DND-41 (cell line): ENCODE results near the gene RPL27A.

Source experiments
- ATAC-seq: fragments of 200-7000 bp; cut with Tn5 transposase; 3 replicates; pipeline ENCODE4 v1.9.1; 2021; ENCODE audit warnings: low read depth; ENCODE audit not compliant: insufficient read depth
- DNase-seq: peaks from one replicate; pipeline ENCODE4 v3.0.0-alpha.2; 2020
- H2AFZ ChIP-seq: 2 replicates; pipeline ENCODE4 v1.6.0; 2012; ENCODE audit warnings: low read depth, low read length
- H3K27ac ChIP-seq: 2 replicates; pipeline ENCODE4 v1.5.1; 2012; ENCODE audit warnings: low read length, inconsistent platforms
- H3K27me3 ChIP-seq: fragments of 200-600 bp; sonication (generic); 2 replicates; pipeline ENCODE4 v1.6.0; 2012; ENCODE audit warnings: low read length, mild to moderate bottlenecking, inconsistent platforms; ENCODE audit not compliant: insufficient read depth, poor library complexity
- H3K36me3 ChIP-seq: 2 replicates; pipeline ENCODE4 v1.5.1; 2012; ENCODE audit warnings: low read length, inconsistent platforms; ENCODE audit not compliant: insufficient read depth
- H3K4me1 ChIP-seq: 2 replicates; pipeline ENCODE4 v1.5.1; 2012; ENCODE audit warnings: mild to moderate bottlenecking, low read length; ENCODE audit not compliant: insufficient read depth
- H3K4me2 ChIP-seq: 2 replicates; pipeline ENCODE4 v1.6.0; 2012; ENCODE audit warnings: mild to moderate bottlenecking, moderate library complexity, low read length, inconsistent platforms; ENCODE audit not compliant: insufficient read depth
- H3K4me3 ChIP-seq, 2 experiments: fragments of 200-600 bp in 1 of 2; shearing (Covaris generic) in 1 of 2; 2 replicates each; pipeline ENCODE4 v1.5.1; 2012 to 2016; ENCODE audit warnings: inconsistent platforms in 2 of 2, low read length in 2 of 2, mild to moderate bottlenecking in 2 of 2, low read depth in 1 of 2, moderate library complexity in 1 of 2
- H3K79me2 ChIP-seq: 2 replicates; pipeline ENCODE4 v1.6.0; 2012; ENCODE audit warnings: low read length, inconsistent platforms; ENCODE audit not compliant: insufficient read depth
- H3K9ac ChIP-seq: 2 replicates; pipeline ENCODE4 v1.6.0; 2012; ENCODE audit warnings: low read depth, mild to moderate bottlenecking, inconsistent platforms, low read length, moderate library complexity
- H3K9me3 ChIP-seq: 2 replicates; pipeline ENCODE4 v1.5.1; 2012; ENCODE audit warnings: low read length, moderate library complexity, mild to moderate bottlenecking, inconsistent platforms; ENCODE audit not compliant: insufficient read depth, severe bottlenecking
- H4K20me1 ChIP-seq: 2 replicates; pipeline ENCODE4 v1.6.0; 2012; ENCODE audit warnings: low read length; ENCODE audit not compliant: insufficient read depth
- CTCF ChIP-seq: IDR thresholded peaks from 2 replicates; pipeline ENCODE4 v1.5.1; 2012; ENCODE audit warnings: borderline replicate concordance, low read length, moderate library complexity, mild to moderate bottlenecking; ENCODE audit not compliant: poor library complexity, severe bottlenecking; ENCODE audit errors: extremely low read depth
- EZH2 ChIP-seq: IDR thresholded peaks from 3 replicates; pipeline ENCODE4 v1.6.1; 2012; ENCODE audit warnings: borderline replicate concordance, low read depth, mild to moderate bottlenecking, moderate library complexity, low read length, inconsistent platforms; ENCODE audit not compliant: severe bottlenecking

The RPL27A gene

DNA sequence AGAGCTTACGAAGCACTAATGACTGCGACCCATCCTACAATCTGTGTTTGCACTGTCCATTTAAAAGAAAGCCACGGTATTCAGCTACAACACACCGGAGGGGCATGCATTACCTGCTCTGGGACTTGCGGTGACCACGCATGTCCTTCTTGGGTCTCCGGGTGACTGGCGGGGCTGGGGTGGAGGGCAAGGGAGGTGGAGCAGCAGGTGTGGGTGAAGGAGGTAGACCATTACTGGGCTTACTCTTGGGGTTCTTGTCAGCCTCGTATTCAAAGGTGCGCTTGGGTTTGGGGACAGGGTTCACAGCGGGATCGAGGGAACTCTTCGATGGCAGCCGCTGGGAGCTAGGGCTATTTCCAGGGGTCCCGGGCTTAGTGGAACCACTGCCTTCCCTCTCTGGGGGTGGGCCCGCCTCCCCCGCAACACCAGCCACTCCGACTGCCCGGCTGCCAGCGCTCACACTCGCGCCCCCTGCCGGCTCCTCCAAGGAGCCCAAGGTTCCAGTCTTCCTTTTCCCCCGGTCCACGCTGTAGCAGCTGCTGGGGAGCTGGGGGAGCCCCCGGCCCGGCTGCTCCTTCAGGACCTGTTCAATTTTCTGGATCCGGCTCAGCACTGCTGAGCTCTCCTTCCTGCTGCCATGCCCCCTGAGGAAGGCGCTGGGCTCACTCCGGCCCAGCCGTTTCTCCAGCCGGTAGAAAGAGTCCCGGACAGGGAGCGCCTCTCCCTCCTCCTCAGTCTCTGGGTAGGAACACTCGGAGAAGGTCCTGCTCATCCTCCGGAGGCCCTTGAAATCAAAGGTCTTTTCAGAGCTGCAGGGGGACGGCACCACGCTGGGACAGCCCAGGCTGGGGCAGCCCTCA is 47.5 kb downstream of the RPL27A start:
- Histone ChIP-seq H3K4me3 (no peak overlapping the region), H3K9ac (no peak overlapping the region), H3K4me2 (no peak overlapping the region), H3K36me3 (no peaks in the 10 kb centered on the region), H2AFZ (no peak overlapping the region), H3K27ac (no peak overlapping the region), H4K20me1 (no peaks in the 10 kb centered on the region), H3K4me1 (no peaks in the 10 kb centered on the region), H3K9me3 (no peaks in the 10 kb centered on the region), H3K27me3 (no peaks in the 10 kb centered on the region), H3K79me2 (no peaks in the 10 kb centered on the region)
- DNase-seq, result no peak
- no peak for TF ChIP-seq CTCF
- TF ChIP-seq EZH2, result no peak
- ATAC-seq, result no peak

- no peak for TF ChIP-seq EZH2
- TF ChIP-seq CTCF, result no peak
- Histone ChIP-seq H3K4me1 (no peaks in the 10 kb centered on the region), H3K79me2 (no peaks in the 10 kb centered on the region), H3K9me3 (no peaks in the 10 kb centered on the region), H3K27me3 (no peaks in the 10 kb centered on the region), H3K36me3 (no peaks in the 10 kb centered on the region), H2AFZ (no peak overlapping the region), H4K20me1 (no peaks in the 10 kb centered on the region), H3K9ac (no peak overlapping the region), H3K4me2 (no peak overlapping the region), H3K4me3 (no peak overlapping the region), H3K27ac (no peak overlapping the region)
- ATAC-seq (no peak), DNase-seq (no peak)
These were observed 48.1 kb downstream of the RPL27A start for GRCh38 chr11:8730697-8731020.

- no peak overlapping the region for H3K4me2 ChIP-seq
- no peaks in the 10 kb centered on the region for H3K36me3 ChIP-seq
These were observed 49.2 kb downstream of the RPL27A start for GRCh38 chr11:8731647-8732323.

More at GRCh38 chr11:8731647-8732323, 49.2 kb downstream of the RPL27A start:
- H3K27ac ChIP-seq, result no peak overlapping the region
- H3K79me2 ChIP-seq, result no peaks in the 10 kb centered on the region
- no peak for TF ChIP-seq EZH2
- TF ChIP-seq CTCF, result no peak
- H4K20me1 ChIP-seq, result no peaks in the 10 kb centered on the region
- no peaks in the 10 kb centered on the region for H3K4me1 ChIP-seq
- H2AFZ ChIP-seq, result no peak overlapping the region
- no peak for DNase-seq
- no peak overlapping the region for H3K9ac ChIP-seq
- H3K27me3 ChIP-seq, result no peaks in the 10 kb centered on the region
- no peak overlapping the region for H3K4me3 ChIP-seq
- no peaks in the 10 kb centered on the region for H3K9me3 ChIP-seq
- no peak for ATAC-seq
